Fibroblast of the aortic adventitia (primary cell): ENCODE measurements around the gene BTNL9. TPM values are rescaled to one million over a fixed set of nuclear protein-coding genes. Genes with fewer than 3 reads are reported as not detected.

Experiments used
- DNase-seq: peaks from one replicate; pipeline ENCODE4 v3.0.0-alpha.2; 2010; ENCODE audit warnings: low read depth
- H3K4me3 ChIP-seq: 2 replicates; pipeline ENCODE4 v1.5.1; 2011; ENCODE audit warnings: low read depth, mild to moderate bottlenecking, control low read depth, low read length, moderate library complexity
- total RNA-seq: library from RNA; depleted of rRNA; stranded (reverse); fragments of >200 nt; gene quantifications from 2 replicates; pipeline ENCODE4 v1.2.3, GENCODE V29; 2012; ENCODE audit warnings: low replicate concordance
- TF ChIP-seq, protein P1 (sequence below): IDR thresholded peaks from 2 replicates; pipeline ENCODE4 v1.5.1; 2011; ENCODE audit warnings: mild to moderate bottlenecking, low read length, control low read depth, inconsistent platforms; ENCODE audit not compliant: insufficient read depth

Gene BTNL9
- total RNA-seq, 1 donor, result not detected

DNA sequence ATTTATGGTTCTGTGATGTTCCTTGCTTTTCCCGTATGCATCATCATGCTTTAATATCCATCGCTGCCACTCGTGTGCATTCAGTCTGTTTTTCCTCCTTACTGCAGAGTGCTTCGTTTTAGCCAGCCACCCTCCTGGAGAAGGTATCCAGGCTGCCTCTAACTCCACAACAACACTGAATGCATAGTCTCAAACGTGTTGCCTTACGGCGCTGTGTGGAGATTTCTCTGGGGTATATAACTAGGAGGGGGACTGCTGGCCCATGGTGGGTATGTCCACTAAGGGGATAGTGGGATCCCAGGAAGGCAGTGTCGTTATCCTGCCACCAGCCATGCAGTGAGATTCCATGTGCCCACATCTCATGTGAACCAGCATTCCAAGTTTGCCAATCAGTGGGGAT lies 16.4 kb downstream of the BTNL9 start:
- TF ChIP-seq, protein P1, sequence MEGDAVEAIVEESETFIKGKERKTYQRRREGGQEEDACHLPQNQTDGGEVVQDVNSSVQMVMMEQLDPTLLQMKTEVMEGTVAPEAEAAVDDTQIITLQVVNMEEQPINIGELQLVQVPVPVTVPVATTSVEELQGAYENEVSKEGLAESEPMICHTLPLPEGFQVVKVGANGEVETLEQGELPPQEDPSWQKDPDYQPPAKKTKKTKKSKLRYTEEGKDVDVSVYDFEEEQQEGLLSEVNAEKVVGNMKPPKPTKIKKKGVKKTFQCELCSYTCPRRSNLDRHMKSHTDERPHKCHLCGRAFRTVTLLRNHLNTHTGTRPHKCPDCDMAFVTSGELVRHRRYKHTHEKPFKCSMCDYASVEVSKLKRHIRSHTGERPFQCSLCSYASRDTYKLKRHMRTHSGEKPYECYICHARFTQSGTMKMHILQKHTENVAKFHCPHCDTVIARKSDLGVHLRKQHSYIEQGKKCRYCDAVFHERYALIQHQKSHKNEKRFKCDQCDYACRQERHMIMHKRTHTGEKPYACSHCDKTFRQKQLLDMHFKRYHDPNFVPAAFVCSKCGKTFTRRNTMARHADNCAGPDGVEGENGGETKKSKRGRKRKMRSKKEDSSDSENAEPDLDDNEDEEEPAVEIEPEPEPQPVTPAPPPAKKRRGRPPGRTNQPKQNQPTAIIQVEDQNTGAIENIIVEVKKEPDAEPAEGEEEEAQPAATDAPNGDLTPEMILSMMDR, result no peak

DNA sequence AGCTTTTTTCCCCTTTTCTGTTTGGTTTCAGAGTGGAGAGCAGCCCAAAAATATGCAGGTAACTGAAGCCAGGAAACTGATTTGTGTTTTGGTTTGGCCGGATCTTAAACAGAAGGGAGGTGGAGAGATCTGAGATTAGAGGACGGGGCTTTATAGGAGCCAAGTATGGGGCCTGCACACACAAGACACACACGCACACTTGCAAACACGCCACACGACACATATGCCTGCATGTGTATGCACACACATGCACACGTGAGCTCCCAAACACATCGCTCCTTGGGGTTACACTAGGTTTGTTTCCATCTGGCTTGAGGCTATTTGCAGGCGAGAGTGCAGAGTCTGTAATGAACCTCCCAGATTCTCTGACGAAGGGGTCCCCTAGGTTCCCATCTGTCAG lies 18.3 kb downstream of the BTNL9 start:
- no peak overlapping the region for H3K4me3 ChIP-seq
- DNase-seq, result no peak
- TF ChIP-seq, protein P1, result no peak

More for the DNA sequence above, 16.4 kb downstream of the BTNL9 start:
- H3K4me3 ChIP-seq, result no peak overlapping the region
- no peak for DNase-seq

DNA sequence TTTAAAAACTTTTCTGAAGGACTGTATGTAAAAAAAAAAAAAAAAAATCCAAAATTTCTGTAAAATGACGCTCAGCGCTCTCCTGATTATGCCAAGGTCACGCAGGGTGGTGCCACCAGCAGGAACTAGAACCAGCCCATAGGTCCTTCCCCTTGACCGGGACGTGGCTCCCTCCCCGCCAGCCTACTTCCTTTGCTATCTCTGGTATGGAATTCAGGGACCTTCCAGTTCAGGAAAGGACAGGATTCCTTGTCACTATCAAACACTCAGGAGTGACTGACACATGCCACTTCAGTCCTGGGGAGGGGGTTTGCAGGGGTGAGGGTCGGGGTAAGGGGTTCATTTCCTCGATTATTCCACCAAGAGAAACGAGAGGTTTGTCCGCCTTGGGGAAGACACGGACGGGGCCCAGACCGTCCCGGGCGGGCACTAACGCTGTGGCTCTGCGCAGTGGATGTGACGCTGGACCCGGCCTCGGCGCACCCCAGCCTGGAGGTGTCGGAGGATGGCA lies 18.8 kb downstream of the BTNL9 start:
- TF ChIP-seq, protein P1, result no peak
- DNase-seq, result no peak
- H3K4me3 ChIP-seq, result no peak overlapping the region

DNA sequence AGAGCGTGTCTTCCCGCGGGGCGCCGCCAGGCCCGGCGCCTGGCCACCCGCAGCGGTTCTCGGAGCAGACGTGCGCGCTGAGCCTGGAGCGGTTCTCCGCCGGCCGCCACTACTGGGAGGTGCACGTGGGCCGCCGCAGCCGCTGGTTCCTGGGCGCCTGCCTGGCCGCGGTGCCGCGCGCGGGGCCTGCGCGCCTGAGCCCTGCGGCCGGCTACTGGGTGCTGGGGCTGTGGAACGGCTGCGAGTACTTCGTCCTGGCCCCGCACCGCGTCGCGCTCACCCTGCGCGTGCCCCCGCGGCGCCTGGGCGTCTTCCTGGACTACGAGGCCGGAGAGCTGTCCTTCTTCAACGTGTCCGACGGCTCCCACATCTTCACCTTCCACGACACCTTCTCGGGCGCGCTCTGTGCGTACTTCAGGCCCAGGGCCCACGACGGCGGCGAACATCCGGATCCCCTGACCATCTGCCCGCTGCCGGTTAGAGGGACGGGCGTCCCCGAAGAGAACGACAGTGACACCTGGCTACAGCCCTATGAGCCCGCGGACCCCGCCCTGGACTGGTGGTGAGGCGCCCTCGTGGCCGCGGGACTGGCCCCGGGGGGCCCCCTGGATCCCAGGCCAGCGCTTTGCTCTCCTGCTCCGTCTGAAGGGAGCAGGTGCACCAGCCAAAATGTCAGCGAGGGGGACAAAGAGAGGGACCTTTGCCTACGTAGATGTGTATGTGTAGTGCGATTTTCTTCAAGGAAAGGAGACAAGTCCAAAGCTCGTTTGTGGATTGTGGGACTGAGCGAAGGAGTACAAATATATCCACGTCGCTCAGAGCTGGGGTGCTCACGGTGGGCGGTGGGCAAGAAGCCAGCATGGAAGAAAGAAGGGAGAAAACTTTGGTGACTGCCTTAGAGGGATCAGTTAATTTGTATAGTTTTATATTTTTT lies 19.5 kb downstream of the BTNL9 start:
- H3K4me3 ChIP-seq, result no peak overlapping the region
- DNase-seq, result no peak
- TF ChIP-seq, protein P1, result no peak

DNA sequence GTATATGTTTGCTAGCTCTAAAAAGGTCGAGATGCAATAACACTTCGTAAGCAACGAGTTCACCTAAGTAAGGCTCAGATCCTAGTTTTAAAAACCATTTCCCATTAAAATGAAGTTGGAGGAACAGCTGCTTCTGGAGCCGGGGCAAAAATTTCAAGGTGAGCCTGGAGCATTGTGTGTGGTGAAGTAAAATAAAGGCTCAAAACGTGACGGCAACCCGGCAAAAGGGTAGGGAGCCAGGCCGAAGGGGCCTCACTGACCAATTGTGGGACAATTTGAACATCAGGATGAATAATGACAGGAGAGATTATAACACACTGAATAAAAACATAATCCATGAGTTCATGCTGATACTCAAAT lies 20.1 kb downstream of the BTNL9 start:
- DNase-seq, result no peak
- TF ChIP-seq, protein P1, result no peak
- H3K4me3 ChIP-seq, result no peak overlapping the region

DNA sequence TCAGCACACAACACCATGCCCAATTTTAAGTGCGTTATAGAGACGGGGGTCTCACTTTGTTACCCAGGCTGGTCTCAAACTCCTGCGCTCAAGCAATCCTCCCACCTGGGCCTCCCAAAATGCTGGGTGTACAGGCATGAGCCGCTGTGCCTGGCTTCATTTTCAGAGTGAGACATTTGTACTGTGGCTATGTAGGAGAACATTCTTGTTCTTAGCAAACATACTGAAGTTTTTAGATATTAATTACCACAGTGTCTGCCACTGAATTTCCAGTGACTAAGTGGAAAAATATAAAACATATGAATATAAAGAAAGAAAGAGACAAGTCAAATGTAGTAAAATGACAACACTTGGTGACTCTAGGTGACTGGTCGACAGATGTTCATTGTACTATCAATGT lies 20.9 kb downstream of the BTNL9 start:
- TF ChIP-seq, protein P1, result no peak
- no peak for DNase-seq
- H3K4me3 ChIP-seq, result no peak overlapping the region

DNA sequence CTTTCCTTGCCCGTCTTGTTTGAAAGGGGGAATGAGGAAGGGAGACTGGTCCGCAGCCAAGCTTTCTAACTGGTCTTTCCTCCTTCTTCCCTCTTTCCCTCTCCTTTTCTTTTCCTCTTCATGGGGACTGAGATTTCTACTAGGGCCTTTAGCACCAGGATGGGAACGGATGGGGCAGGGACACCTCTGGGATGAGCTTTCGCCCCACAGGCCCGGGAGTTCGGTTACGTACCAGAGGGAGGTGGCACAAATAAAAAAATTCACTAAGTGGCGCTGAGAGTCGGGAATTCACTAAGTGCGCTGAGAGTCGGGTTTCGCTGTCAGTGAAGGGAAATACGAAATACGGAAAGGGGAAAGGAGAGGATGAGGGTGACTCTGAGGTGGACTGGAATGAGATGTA lies 21.6 kb downstream of the BTNL9 start:
- no peak overlapping the region for H3K4me3 ChIP-seq
- TF ChIP-seq, protein P1, result no peak
- no peak for DNase-seq
